ENCODE measurements around the gene LYG1.
"Not testable (repeated sequence)": the region's sequence is repeated elsewhere in the genome, so short reads cannot be mapped to it uniquely, and the experiment has no call there.

LYG1 gene

GRCh38 chr2:99301097-99301496 is at the start of gene LYG1:
Gene LYG1, minus strand, starts transcription at chr2:99301197. Its CDS starts 5,527 bp downstream, at chr2:99295670.
- DNase-seq = not testable (repeated sequence)

GRCh38 chr2:99350194-99350593 is 49.2 kb upstream of the LYG1 start:
- no peak for DNase-seq

GRCh38 chr2:99348173-99348572 is 47.2 kb upstream of the LYG1 start:
- DNase-seq = no peak

DNA sequence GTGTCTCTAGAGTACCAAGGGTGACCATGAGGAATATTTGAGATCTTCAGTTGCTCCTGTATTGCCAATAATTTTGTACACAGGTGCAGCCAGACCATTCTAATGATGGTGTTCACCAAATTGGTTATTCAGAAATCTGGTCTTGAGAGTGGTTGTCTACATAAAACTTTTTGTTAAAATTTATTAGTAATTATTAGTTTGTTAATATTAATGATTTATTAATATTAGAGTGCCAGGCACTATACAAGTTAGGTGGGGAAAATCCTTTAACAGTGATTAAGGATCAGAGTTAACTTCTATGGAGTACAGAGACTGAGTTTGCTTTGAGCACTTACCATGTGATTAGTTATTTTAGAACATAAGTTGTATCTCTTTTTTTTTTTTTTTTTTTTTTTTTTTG is 45.2 kb upstream of the LYG1 start:
- no peak for DNase-seq

- not testable (repeated sequence) for DNase-seq
These were observed 44.4 kb upstream of the LYG1 start for GRCh38 chr2:99345446-99345845.

DNA sequence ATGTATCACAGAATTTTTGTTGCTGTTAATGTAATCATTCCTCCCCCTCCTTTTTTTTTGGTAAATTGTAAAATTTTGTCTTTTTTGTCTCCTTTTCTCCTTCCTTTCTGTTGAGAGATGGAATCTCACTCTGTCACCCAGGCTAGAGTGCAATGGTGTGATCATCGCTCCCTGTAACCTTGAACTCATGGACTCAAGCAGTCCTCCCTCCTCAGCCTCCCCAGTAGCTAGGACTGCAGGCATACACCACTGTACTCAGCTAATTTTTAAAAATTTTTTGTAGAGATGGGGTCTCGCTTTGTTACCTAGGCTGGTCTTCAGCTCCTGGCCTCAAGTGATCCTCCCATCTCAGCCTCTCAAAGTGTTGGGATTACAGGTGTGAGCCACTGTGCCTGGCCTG is 41.5 kb upstream of the LYG1 start:
- no peak for DNase-seq

DNA sequence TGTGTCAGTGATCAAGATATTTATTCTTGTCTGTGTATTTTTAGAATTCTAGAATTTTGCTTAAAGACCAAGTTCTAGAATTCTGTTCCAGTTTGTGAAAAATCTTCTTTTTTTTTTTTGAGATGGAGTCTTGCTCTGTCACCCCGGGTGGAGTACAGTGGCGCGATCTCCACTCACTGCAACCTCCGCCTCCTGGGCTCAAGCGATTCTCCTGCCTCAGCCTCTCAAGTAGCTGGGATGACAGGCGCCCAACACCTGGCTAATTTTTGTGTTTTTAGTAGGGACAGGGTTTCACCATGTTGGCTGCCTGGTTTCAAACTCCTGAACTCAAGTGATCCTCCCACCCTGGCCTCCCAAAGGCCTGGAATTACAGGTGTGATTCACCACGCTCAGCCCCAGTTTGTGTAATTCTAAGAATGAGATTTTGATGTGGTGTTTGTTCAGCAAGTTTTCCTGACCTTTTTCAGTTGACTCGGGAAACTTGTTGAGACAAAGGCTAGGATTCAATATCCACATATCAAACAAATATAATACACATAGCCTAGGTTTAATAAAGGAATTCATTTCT is 39.8 kb upstream of the LYG1 start:
- DNase-seq = no peak

- DNase-seq = no peak
These were observed 37.1 kb upstream of the LYG1 start for GRCh38 chr2:99338029-99338585.

- peak; percentile 96 for DNase-seq
These were observed 36.4 kb upstream of the LYG1 start, which contains the start of gene EIF5B for GRCh38 chr2:99337113-99338028. Gene EIF5B, plus strand, starts transcription at chr2:99337389. Its CDS starts 166 bp downstream, at chr2:99337555.

DNA sequence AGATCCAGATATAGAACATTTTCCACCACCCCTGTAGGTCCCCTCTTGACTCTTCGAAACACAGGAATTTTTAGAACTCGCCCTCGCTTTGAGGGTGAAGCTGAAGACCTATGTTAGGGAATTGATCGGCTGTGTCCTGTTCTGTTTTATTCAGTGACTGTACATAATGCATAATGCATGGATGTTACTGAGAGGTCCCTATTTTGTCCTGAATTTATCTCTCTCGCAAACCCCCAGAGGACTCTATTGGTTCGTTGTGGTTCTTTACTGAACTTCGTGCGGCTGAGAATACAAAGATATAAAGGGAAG is 35.8 kb upstream of the LYG1 start:
- DNase-seq = no peak

GRCh38 chr2:99335911-99336803 is 35.2 kb upstream of the LYG1 start, which contains the start of gene TXNDC9:
Gene TXNDC9, minus strand, starts transcription at chr2:99336333. Its CDS starts 3,123 bp downstream, at chr2:99333210.
- DNase-seq = peak; percentile 99

DNA sequence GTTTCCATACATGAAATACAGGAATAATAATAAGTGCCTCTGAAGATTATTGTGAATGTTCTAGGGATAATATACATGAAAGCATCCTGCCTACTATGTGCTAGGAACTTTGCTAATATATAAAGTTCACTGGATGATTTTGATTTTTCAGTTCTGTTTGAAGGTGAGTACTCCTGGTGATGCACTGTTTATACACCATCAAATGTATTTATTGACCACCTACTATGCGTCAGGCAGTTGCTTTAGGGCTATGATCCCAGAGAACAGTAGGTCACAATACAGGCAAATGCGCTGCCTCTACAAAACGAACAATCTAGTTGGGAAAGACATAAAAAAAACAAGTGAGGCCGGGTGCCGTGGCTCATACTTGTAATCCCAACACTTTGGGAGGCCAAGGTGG is 24.4 kb upstream of the LYG1 start:
- no peak for DNase-seq

- not testable (repeated sequence) for DNase-seq
These were observed 16.8 kb upstream of the LYG1 start for GRCh38 chr2:99317873-99318200.

DNA sequence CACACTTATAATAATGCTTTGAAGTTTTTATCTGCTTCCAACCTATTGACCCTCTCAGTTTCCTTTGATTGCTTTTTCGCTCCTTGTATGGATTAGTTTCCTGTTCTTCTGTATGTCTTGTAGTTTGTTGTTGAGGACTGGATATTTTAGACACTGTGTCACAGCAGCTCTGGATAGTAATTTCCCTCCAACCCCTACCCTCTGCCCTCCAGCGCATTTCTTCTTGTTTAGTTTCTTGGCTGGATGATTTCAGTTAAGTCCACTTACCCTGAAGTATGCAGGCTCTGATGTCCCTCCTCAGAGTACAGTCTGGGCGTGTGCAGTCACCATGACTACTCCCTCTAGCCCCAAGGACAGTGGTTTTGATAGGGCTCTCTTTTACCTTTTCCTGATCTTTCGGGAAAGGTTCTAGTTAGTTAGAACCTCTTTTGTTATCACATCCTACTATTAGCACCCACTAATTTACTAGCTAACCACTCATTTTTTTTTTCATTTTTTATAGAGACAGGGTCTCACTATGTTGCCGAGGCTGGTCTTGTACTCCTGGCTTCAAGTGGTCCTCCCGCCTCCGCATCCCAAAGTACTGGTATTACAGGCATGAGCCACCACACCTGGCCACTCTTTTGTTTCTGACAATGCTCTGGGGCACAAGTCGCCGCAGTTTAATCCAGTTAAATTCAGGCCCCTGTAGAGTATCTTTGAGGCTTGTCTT is 16.3 kb upstream of the LYG1 start:
- no peak for DNase-seq

- no peak for DNase-seq
These were observed 1.4 kb downstream of the LYG1 start for GRCh38 chr2:99299580-99299979.

GRCh38 chr2:99297994-99298393 is 3.0 kb downstream of the LYG1 start:
- DNase-seq = no peak

DNA sequence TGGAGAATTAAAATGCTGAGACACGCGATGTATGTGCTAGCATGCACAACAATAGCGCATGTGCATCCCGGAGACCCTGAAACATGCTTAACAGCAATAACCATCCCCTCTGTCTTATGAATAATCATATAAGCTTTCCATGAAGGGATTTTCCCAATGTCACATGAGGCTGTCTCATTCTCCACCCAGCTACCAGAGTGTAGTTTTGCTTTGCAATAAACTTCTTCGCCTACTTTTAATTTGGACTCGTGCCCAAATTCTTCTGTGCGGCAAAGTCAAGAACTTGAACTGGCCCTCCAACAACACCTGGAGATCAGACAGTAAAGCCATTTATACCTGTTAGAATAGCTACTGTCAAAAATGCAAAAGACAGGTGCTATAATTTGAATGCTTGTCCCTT is 15.5 kb downstream of the LYG1 start:
- DNase-seq = no peak

- DNase-seq = no peak
These were observed 20.9 kb downstream of the LYG1 start for GRCh38 chr2:99279969-99280695.

DNA sequence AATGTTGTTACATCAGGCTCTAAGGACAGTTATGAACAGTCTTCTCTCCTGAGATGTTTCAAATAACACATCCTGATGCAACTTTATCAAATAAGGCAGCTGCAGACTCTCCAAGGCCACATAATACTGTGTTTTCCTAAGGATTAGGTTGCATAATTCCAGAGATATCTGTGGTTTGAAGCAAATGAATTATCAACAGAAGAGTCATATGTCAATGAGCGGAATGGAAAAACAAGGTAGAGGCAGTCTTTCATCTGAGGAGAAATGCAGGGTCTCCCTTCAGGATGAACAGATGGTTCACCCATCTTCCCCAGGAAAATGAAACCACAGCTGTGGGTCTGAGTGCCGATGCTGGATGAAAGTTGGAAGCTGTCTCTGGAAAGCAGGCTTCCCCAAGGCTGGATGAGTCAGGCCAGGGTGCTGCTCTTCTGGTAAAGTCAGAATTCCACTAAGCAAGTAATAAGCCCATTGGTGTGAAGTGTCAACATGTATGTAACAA is 22.2 kb downstream of the LYG1 start:
- DNase-seq = no peak

- DNase-seq = not testable (repeated sequence)
These were observed 22.7 kb downstream of the LYG1 start for GRCh38 chr2:99278195-99278765.

DNA sequence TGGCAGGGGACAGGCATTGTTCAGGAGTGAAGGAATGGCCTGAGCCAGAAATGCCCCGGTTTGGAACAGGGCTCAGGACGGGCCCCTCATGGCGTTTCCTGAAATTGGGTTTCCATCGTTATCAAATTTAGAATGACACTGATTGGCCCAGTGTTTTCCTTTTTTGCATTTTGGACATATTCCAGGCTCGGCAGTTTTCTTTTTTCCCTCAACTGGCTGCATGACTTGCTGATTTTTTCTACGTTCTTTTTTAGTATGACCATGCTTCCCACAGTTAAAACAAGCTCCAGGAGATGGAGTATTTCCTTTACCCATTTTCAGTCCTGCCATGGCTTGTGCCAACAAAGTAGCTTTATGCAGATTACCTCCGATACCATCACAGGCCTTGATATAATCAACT is 25.1 kb downstream of the LYG1 start:
- DNase-seq = no peak
